SK-N-SH treated with all-trans-retinoic acid at 6 μM for 48 hours (cell line): ENCODE results near the gene PPP1R1B.

Experiments used
- ARNTL ChIP-seq: fragments of 450-650 bp; formaldehyde crosslinking; IDR thresholded peaks from 2 replicates; pipeline ENCODE4 v1.5.0; 2020; ENCODE audit warnings: low read depth, mild to moderate bottlenecking, moderate library complexity, borderline replicate concordance
- CREB5 ChIP-seq: fragments of 250-450 bp; sonication (Bioruptor Pico); IDR thresholded peaks from 2 replicates; pipeline ENCODE4 v1.5.1; 2020; ENCODE audit warnings: low read depth, mild to moderate bottlenecking, moderate library complexity
- ESRRG ChIP-seq: fragments of 250-450 bp; sonication (Bioruptor Pico); IDR thresholded peaks from 2 replicates; pipeline ENCODE4 v1.6.1; 2021; ENCODE audit warnings: mild to moderate bottlenecking
- GLIS3 ChIP-seq: fragments of 250-450 bp; sonication (Bioruptor Pico); IDR thresholded peaks from 2 replicates; pipeline ENCODE4 v1.5.0; 2020; ENCODE audit warnings: mild to moderate bottlenecking, moderate library complexity
- OSR1 ChIP-seq: fragments of 250-450 bp; sonication (Bioruptor Pico); IDR thresholded peaks from 2 replicates; pipeline ENCODE4 v1.8.0; 2022; ENCODE audit warnings: moderate library complexity, mild to moderate bottlenecking, inconsistent platforms
- PPARA ChIP-seq: fragments of 250-450 bp; sonication (Bioruptor Pico); IDR thresholded peaks from 2 replicates; pipeline ENCODE4 v1.5.0; 2020; ENCODE audit warnings: mild to moderate bottlenecking, borderline replicate concordance
- RARB ChIP-seq: fragments of 250-450 bp; sonication (Bioruptor Pico); IDR thresholded peaks from 2 replicates; pipeline ENCODE4 v1.8.0; 2021; ENCODE audit warnings: mild to moderate bottlenecking, moderate library complexity
- ZFP3 ChIP-seq: fragments of 250-450 bp; sonication (Bioruptor Pico); IDR thresholded peaks from 2 replicates; pipeline ENCODE4 v1.5.0; 2020; ENCODE audit warnings: mild to moderate bottlenecking, moderate library complexity
- ZFP30 ChIP-seq: fragments of 450-650 bp; formaldehyde crosslinking; IDR thresholded peaks from 2 replicates; pipeline ENCODE4 v1.5.0; 2022; ENCODE audit warnings: mild to moderate bottlenecking, moderate library complexity
- ZNF565 ChIP-seq: fragments of 450-650 bp; formaldehyde crosslinking; conservative IDR thresholded peaks from 2 replicates; pipeline ENCODE4 v1.5.0; 2020; ENCODE audit warnings: low read depth, mild to moderate bottlenecking, moderate library complexity
- ZNF70 ChIP-seq: fragments of 450-650 bp; formaldehyde crosslinking; IDR thresholded peaks from 2 replicates; pipeline ENCODE4 v1.5.0; 2020; ENCODE audit warnings: mild to moderate bottlenecking, moderate library complexity
- ZNF8 ChIP-seq: fragments of 450-650 bp; formaldehyde crosslinking; IDR thresholded peaks from 2 replicates; pipeline ENCODE4 v1.5.0; 2020; ENCODE audit warnings: mild to moderate bottlenecking, moderate library complexity
- TF ChIP-seq, protein P1 (sequence below): fragments of 250-450 bp; sonication (Bioruptor Pico); IDR thresholded peaks from 2 replicates; pipeline ENCODE4 v1.8.0; 2020; ENCODE audit warnings: mild to moderate bottlenecking, moderate library complexity, borderline replicate concordance
- TF ChIP-seq, protein P2 (sequence below): fragments of 250-450 bp; sonication (Bioruptor Pico); IDR thresholded peaks from 2 replicates; pipeline ENCODE4 v1.5.1; 2021; ENCODE audit warnings: mild to moderate bottlenecking, moderate library complexity

GRCh38 chr17:39612291-39612894 is 14.4 kb upstream of the PPP1R1B start:
- TF ChIP-seq ZFP30 (CRISPR knock-in tag) (no peak), ZNF8 (CRISPR knock-in tag) (no peak), GLIS3 (CRISPR knock-in tag) (no peak), ZNF70 (CRISPR knock-in tag) (no peak), ARNTL (CRISPR knock-in tag) (no peak), RARB (CRISPR knock-in tag) (no peak), ESRRG (CRISPR knock-in tag) (no peak), PPARA (CRISPR knock-in tag) (no peak), CREB5 (CRISPR knock-in tag) (no peak), ZFP3 (CRISPR knock-in tag) (no peak), OSR1 (CRISPR knock-in tag) (no peak), ZNF565 (CRISPR knock-in tag) (no peak)
- TF ChIP-seq, protein P1, sequence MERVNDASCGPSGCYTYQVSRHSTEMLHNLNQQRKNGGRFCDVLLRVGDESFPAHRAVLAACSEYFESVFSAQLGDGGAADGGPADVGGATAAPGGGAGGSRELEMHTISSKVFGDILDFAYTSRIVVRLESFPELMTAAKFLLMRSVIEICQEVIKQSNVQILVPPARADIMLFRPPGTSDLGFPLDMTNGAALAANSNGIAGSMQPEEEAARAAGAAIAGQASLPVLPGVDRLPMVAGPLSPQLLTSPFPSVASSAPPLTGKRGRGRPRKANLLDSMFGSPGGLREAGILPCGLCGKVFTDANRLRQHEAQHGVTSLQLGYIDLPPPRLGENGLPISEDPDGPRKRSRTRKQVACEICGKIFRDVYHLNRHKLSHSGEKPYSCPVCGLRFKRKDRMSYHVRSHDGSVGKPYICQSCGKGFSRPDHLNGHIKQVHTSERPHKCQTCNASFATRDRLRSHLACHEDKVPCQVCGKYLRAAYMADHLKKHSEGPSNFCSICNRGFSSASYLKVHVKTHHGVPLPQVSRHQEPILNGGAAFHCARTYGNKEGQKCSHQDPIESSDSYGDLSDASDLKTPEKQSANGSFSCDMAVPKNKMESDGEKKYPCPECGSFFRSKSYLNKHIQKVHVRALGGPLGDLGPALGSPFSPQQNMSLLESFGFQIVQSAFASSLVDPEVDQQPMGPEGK (CRISPR knock-in tag), result no peak
- TF ChIP-seq, protein P2, sequence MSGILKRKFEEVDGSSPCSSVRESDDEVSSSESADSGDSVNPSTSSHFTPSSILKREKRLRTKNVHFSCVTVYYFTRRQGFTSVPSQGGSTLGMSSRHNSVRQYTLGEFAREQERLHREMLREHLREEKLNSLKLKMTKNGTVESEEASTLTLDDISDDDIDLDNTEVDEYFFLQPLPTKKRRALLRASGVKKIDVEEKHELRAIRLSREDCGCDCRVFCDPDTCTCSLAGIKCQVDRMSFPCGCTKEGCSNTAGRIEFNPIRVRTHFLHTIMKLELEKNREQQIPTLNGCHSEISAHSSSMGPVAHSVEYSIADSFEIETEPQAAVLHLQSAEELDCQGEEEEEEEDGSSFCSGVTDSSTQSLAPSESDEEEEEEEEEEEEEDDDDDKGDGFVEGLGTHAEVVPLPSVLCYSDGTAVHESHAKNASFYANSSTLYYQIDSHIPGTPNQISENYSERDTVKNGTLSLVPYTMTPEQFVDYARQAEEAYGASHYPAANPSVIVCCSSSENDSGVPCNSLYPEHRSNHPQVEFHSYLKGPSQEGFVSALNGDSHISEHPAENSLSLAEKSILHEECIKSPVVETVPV, result no peak
